ENCODE results near the gene PRKCZ.

The PRKCZ gene

GRCh38 chr1:2199042-2199810 lies 149.0 kb downstream of the PRKCZ start:
- peak; percentile 92 for FAIRE-seq

- no peak for FAIRE-seq
Observed at GRCh38 chr1:2200308-2200943, 150.2 kb downstream of the PRKCZ start.

DNA sequence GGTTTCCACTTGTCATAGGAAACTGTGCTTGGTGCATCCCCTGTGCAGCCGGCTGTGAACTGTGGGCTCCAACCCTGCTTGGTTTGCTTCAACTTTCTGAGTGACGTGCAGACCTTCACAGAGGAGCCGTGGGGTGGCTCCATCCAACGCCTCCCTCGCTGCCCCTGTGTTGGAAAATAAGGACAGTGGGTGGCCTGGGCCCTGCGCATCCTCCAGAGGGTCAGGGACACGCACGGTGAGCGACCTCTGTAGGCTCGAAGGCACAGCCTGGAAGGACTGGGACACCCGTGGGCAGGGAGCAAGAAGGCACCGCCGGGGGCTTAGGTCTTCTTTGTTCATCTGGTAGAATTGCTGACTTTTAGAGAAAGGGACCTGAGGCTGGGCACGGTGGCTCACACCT lies 150.9 kb downstream of the PRKCZ start:
- no peak for FAIRE-seq

GRCh38 chr1:2202008-2202575 lies 151.9 kb downstream of the PRKCZ start:
- FAIRE-seq: no peak

GRCh38 chr1:2202843-2203601 lies 152.8 kb downstream of the PRKCZ start:
- FAIRE-seq: no peak

DNA sequence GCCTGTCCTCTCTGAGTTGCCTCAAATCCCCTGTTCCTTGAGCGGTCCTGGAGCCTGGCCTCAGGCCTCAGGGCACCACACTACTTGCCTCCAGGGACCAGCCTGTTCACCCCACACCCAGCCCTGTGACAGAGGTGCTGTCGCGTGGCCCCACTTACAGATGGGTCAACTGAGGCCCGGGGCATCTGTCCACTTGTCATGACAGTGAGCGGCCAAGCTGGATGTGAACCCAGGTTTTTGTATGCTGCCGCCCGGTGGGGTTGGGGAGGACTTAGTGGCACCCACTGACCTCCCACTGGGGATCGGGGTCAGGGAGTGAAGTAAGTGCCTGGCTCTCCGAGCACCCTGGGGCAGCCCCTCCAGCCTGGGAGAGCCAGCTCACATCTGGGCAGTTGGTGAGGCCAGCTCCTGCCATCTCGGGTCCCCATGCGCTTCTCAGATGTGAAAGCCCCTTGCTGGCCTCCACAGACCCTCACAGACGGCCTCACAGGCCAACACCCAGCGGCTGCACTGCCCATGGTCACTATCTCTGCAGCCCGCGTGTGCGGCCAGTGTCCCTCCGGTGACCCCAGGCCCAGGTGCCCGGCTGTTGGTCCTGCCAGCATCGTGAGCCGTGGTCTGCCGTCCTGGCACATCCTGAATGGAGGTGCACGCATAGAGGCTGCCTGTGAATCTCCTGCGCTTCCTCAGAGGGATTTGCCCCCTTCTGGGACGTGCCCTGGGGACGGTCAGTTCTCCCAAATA lies 153.6 kb downstream of the PRKCZ start:
- FAIRE-seq: no peak

DNA sequence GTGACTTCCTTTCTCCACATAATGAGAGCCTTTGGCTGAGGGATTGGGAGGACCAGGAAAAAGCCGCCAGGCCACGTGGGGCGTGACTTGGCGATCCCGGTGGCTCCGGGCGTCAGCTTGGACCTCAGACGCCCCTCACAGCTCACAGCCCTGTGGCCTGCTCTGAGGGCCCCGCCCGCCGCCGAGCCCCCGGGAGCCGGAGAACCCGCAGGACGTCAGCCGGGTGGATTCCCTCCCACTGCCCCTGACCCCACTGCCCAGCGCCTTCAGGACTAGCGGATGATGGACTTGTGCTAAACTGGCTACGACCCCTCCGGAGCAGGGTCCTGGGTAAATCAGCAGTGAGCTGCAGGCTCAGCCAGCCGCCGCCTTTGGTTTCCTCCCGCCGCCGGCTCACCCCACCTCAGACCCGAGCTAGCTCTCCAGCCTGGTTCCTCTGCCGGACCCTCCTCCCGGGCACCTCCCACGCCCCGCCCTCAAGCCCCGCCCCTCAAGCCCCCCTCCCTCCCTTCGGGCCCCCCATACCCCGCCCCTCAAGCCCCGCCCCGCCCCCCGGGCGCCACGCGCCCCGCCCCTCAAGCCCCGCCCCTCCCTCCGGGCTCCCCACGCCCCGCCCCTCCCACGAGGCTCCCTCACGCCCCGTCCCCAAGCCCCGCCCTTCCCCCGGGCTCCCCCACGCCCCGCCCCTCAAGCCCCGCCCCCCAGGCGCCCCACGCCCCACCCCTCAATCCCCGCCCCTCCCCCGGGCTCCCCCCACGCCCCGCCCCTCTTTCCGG lies 154.4 kb downstream of the PRKCZ start:
- no peak for FAIRE-seq

GRCh38 chr1:2205191-2205952 lies 155.2 kb downstream of the PRKCZ start:
- FAIRE-seq: no peak

DNA sequence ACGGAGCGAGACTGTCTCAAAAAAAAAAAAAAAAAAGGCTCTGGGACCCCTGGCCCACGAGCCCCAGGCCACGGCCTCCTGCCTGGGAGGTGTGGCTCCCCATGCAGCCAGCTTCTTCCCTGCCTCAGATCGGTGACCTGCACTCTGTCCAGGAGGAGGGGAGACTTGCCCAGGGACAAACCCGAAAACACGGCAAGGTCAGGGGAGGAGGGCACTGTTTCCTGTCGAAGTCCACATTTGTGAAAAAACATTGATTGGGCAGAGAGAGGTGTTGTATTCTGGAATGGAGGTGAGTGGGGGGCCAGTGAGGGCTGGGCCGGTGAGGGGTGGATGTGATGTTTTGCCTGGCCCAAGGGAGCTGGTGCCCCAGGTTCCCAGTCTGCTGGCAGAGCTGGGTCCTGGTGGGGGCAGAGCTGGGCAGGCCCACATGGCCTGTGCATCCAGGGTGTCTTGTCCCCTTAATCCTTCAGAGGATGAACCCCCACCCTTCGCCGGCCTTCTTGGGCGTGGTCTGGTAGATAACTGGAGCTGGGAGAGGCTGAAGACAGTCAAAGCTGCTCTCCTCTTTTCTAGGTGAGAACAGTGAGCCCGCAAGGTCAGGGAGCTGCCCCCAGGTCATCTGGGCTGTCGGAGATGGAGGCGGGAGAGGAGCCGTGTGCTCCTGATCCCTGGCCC lies 156.7 kb downstream of the PRKCZ start:
- FAIRE-seq: no peak

DNA sequence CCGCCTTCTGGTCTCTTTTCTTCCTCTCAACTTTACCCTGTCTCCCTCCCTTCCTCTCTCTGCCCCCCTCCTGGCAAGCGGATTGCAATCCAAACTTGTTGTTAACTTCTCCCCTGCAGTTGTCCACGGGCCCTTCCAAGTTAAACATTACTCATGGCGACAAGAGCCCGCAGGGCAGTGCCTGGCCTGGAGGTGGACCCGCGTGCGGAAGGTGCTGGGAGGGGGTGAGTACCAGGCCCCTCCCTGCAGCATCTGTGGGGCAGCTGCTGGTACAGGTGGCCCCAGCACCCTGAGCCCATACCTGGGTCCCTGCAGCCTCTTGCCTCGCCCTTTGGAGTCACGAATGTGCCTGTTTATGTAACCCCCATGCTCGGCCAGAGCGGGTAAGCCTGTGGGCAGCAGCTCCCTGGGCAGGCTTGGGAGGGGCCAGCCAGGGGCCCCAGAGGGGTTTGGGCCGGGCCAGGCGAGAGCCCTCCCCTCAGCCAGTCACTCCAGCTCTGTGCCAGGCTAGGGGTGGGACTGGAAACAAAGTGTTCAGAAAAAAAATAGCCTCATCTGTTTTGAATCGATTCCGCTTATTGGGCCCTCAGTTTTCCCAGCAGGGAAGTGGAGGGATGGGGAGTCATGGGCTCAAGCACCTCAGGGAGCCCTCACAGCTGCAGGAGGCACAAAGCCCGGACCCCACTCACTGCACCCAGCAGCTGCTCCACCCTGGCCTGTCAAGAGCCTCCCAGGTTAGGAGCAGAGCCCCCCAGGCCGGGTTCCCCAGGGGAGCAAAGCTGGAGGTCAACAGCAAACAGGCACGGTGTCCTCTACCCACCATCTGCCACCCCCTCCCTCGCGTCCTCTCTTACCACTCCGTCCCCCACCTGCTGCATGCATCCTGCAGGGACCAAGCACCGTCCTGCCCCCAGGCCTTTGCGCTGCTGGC lies 158.4 kb downstream of the PRKCZ start:
- no peak for FAIRE-seq

DNA sequence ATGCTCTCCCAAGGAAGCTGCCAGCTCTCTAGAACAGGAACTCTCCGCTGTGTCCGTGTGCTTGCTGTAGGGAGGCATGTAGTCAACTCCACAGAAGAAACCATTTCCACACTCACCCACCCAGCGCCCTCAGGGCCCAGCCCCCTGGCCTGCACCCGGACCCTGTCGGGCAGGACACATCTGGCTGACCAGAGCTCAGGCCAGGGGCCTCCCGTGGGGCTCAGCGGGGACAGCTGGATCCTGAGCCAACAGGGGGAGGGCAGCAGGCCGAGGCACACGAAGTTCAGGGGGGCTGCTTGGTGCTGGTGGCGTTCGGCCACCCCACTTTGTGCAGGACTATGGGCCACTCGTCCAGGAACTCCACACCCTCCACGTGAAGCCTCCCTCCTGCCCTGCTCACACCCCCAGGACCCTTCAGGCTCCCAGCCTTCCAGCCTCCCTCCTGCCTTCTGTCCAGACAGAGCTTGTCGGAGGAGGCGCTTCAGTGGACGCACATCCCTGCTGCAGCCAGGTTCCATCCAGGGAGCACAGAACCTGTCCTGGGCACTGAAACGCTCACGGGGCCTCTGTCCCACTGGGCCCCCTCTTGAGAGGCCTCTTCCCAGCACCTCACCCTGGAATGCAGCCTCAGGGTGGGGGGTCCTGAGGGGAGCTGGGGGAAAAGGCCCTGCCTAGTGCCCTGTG lies 159.3 kb downstream of the PRKCZ start:
- no peak for FAIRE-seq

GRCh38 chr1:2210084-2210653 lies 160.0 kb downstream of the PRKCZ start:
- FAIRE-seq: no peak

GRCh38 chr1:2210786-2211185 lies 160.6 kb downstream of the PRKCZ start:
- no peak for FAIRE-seq

DNA sequence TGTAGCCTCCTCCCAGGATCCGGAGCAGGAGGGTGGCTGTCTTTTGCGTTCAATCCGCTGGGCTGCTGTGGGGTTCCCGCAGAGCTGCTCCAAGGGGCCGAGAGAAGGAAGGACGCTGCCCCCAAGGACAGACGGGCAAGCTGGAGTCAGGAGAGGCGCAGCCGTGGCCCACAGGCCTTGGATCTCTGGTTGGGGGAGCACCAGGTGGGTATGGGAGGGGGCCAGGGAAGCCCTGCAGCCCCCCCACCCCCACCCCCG lies 162.0 kb downstream of the PRKCZ start:
- no peak for FAIRE-seq

- peak; percentile 45 for FAIRE-seq
Observed at GRCh38 chr1:2212532-2213491, 162.6 kb downstream of the PRKCZ start.

DNA sequence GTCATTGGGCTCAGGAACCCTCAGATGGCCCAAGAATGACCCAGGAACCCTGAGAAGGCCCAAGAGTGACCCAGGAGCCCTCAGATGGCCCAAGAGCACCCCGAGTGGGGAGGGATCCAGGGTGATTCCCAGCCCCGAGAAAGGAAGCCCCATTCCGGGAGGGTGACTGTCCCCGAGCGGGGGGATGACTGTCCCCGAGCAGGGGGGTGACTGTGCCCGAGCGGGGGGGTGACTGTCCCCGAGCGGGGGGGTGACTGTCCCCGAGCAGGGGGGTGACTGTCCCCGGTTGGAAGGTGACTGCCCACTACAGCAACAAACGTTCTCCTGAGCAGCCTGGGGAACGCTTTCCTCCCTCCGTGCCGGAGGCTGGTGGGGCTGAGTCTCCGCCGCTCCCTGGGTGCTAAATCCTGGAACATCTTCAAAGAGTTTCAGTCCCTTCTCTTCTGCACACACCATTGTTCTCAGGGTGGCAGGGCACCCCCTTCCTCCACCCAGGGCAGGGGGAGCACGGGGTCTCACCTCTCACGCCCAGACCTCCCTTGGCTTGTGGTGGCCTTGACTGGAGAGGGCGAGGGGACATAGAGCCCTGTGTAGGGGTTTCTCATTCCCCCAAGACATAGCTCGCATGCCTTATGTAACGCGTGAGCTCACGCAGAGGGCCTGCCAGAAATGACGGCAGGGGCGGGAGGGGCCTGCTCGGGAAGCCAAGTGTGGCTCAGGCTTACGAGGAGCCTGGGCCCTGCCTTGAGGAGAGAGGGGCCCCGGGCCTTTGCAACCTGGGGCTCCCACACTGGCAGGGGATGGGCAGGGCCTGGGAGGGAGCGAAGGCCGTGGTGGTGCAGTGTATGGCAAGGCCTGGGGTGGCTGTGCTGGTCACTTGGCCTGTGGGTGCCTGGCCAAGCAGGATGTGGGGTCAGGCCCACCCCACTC lies 163.6 kb downstream of the PRKCZ start:
- FAIRE-seq: no peak

Measured in endometrium (tissue), 2 donors.